Activated T-helper 2 cell treated with anti-CD3 and anti-CD28 coated beads, Interferon-gamma antibody, Interleukin-2, Interleukin-4, amounts not matched to agents 10 μg/mL and 5 μg/mL and 100 μg/mL, durations not matched to agents 14 hours and 24 hours and 36 hours (primary cell): ENCODE results near the gene FBXO39. TPM values are rescaled to one million over a fixed set of nuclear protein-coding genes. Genes with fewer than 3 reads are reported as not detected.
"Not testable (repeated sequence)": the region's sequence is repeated elsewhere in the genome, so short reads cannot be mapped to it uniquely, and the experiment has no call there.

Experiments
- DNase-seq: peaks from one replicate; pipeline ENCODE4 v3.0.0; 2021; ENCODE audit warnings: low spot score
- H3K27ac Mint-ChIP-seq: one replicate; pipeline ENCODE4 v1.8.0; 2021; ENCODE audit warnings: mixed read lengths
- H3K27me3 Mint-ChIP-seq: one replicate; pipeline ENCODE4 v1.8.0; 2021; ENCODE audit warnings: low read depth, mixed read lengths
- H3K36me3 Mint-ChIP-seq: one replicate; pipeline ENCODE4 v1.8.0; 2021; ENCODE audit warnings: low read depth, mixed read lengths
- H3K4me1 Mint-ChIP-seq: one replicate; pipeline ENCODE4 v1.8.0; 2021; ENCODE audit warnings: low read depth, mixed read lengths
- H3K4me3 Mint-ChIP-seq: one replicate; pipeline ENCODE4 v1.8.0; 2021; ENCODE audit warnings: low read depth, mild to moderate bottlenecking, moderate library complexity, mixed read lengths
- H3K9me3 Mint-ChIP-seq: one replicate; pipeline ENCODE4 v1.8.0; 2021; ENCODE audit warnings: mixed read lengths
- intact Hi-C: fragments of 100-400 bp; cut with micrococcal nuclease; formaldehyde crosslinking; loops from one replicate; pipeline ENCODE4 v1.15.1; 2023
- total RNA-seq: library from RNA; stranded (reverse); gene quantifications from 2 replicates; pipeline ENCODE4 v1.2.3, GENCODE V29; 2022

The FBXO39 gene
- total RNA-seq, 1 donor from 2014 or later, result not detected

DNA sequence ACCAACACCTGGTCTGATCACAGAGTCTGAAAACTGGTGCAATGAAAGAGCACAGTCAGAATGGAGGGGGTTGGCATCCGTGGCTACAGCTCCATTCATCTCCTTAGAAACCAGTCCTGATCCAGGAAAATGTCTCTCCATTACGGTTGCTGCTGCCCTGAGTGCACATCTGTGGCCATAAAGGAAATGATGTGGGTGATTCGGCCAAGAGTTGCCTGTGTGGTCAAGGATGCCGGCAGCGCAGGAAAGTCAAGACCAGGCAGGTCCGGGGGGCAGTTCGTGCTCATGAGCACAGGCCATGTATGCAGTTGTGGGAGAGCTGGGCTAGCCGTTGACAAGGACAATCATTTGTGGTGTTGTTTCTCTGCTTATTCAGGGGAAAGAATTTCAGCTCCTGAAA, 14.2 kb upstream of the FBXO39 start:
- peaks cover 19% of the 10 kb centered on the region for H3K9me3 Mint-ChIP-seq
- no peak overlapping the region for H3K27ac Mint-ChIP-seq
- H3K4me1 Mint-ChIP-seq, result peaks cover 23% of the 10 kb centered on the region
- H3K36me3 Mint-ChIP-seq, result peaks cover 96% of the 10 kb centered on the region
- H3K4me3 Mint-ChIP-seq, result no peak overlapping the region
- intact Hi-C loops, result no loop called here
- no peak for DNase-seq
- no peaks in the 10 kb centered on the region for H3K27me3 Mint-ChIP-seq

- Mint-ChIP-seq H3K9me3 (peaks cover 75% of the 10 kb centered on the region), H3K36me3 (peaks cover 100% of the 10 kb centered on the region), H3K27me3 (no peaks in the 10 kb centered on the region), H3K4me1 (no peaks in the 10 kb centered on the region), H3K27ac (no peak overlapping the region), H3K4me3 (no peak overlapping the region)
- no peak for DNase-seq
- intact Hi-C loops, result no loop called here
These were observed 7.6 kb upstream of the FBXO39 start for GRCh38 chr17:6768447-6768846.

DNA sequence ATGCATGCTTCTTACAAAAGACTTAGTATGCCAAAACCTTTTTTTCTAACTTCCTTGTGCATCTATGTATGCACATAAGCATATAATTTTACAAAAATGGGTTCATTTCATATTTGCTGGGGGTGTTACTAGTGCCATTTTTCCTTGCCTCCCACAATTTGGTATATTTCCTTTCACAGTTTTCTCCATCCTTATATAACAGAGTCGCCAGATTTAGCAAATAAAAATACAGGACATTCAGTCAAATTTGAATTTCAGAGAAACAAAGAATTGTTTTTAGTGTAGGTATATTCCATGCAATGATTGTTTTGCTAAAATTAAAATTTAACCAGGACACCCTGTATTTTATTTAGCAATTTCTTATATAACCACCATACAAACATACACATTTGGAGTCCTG, 4.0 kb upstream of the FBXO39 start:
- DNase-seq, result no peak
- Mint-ChIP-seq H3K36me3 (peaks cover 86% of the 10 kb centered on the region), H3K27ac (no peak overlapping the region), H3K4me1 (no peaks in the 10 kb centered on the region), H3K9me3 (peaks cover 74% of the 10 kb centered on the region), H3K4me3 (no peak overlapping the region), H3K27me3 (peaks cover 13% of the 10 kb centered on the region)
- intact Hi-C loops, result no loop called here

DNA sequence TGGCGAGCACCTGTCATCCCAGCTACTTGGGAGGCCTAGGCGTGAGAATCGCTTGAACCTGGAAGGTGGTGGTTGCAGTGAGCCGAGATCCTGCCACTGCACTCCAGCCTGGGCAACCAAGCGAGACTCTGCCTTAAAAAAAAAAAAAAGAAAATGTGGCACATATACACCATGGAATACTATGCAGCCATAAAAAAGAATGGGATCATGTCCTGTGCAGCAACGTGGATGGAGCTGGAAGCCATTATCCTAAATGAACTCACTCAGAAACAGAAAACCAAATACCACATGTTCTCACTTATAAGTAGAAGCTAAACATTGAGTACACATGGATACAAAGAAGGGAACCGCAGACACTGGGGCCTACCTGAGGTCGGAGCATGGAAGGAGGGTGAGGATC, 1.1 kb upstream of the FBXO39 start:
- intact Hi-C loops, DNase-seq, H3K27ac Mint-ChIP-seq, H3K4me1 Mint-ChIP-seq, H3K4me3 Mint-ChIP-seq: not testable (repeated sequence)
- H3K9me3 Mint-ChIP-seq, result peaks cover 65% of the 10 kb centered on the region
- peaks cover 60% of the 10 kb centered on the region for H3K36me3 Mint-ChIP-seq
- peaks cover 18% of the 10 kb centered on the region for H3K27me3 Mint-ChIP-seq

GRCh38 chr17:6779411-6779810, 3.4 kb downstream of the FBXO39 start:
- Mint-ChIP-seq H3K4me1 (no peaks in the 10 kb centered on the region), H3K9me3 (peaks cover 60% of the 10 kb centered on the region), H3K4me3 (no peak overlapping the region), H3K36me3 (peaks cover 27% of the 10 kb centered on the region), H3K27ac (no peak overlapping the region), H3K27me3 (peaks cover 39% of the 10 kb centered on the region)
- intact Hi-C loops, result no loop called here
- no peak for DNase-seq

GRCh38 chr17:6780001-6780400, 4.0 kb downstream of the FBXO39 start:
- peaks cover 60% of the 10 kb centered on the region for H3K9me3 Mint-ChIP-seq
- no peak for DNase-seq
- H3K27me3 Mint-ChIP-seq, result peaks cover 37% of the 10 kb centered on the region
- intact Hi-C loops, result no loop called here
- no peaks in the 10 kb centered on the region for H3K4me1 Mint-ChIP-seq
- H3K36me3 Mint-ChIP-seq, result peaks cover 21% of the 10 kb centered on the region
- no peak overlapping the region for H3K4me3 Mint-ChIP-seq
- H3K27ac Mint-ChIP-seq, result no peak overlapping the region

GRCh38 chr17:6780886-6781285, 4.9 kb downstream of the FBXO39 start:
- Mint-ChIP-seq H3K27ac (no peak overlapping the region), H3K27me3 (peaks cover 42% of the 10 kb centered on the region), H3K4me1 (no peaks in the 10 kb centered on the region), H3K9me3 (peaks cover 66% of the 10 kb centered on the region), H3K4me3 (no peak overlapping the region), H3K36me3 (peaks cover 21% of the 10 kb centered on the region)
- intact Hi-C loops, result no loop called here
- no peak for DNase-seq

- Mint-ChIP-seq H3K27me3 (peaks cover 45% of the 10 kb centered on the region), H3K27ac (no peak overlapping the region), H3K4me3 (no peak overlapping the region), H3K9me3 (peaks cover 65% of the 10 kb centered on the region), H3K36me3 (peaks cover 16% of the 10 kb centered on the region), H3K4me1 (no peaks in the 10 kb centered on the region)
- intact Hi-C loops, result no loop called here
- no peak for DNase-seq
These were observed 6.2 kb downstream of the FBXO39 start for GRCh38 chr17:6782244-6782643.

GRCh38 chr17:6786618-6787017, 10.6 kb downstream of the FBXO39 start:
- H3K27ac Mint-ChIP-seq, result no peak overlapping the region
- peaks cover 15% of the 10 kb centered on the region for H3K36me3 Mint-ChIP-seq
- H3K9me3 Mint-ChIP-seq, result peaks cover 46% of the 10 kb centered on the region
- no peak overlapping the region for H3K4me3 Mint-ChIP-seq
- no peaks in the 10 kb centered on the region for H3K4me1 Mint-ChIP-seq
- peaks cover 65% of the 10 kb centered on the region for H3K27me3 Mint-ChIP-seq
- intact Hi-C loops, result no loop called here
- DNase-seq, result no peak

- Mint-ChIP-seq H3K4me3 (no peak overlapping the region), H3K36me3 (peaks cover 9% of the 10 kb centered on the region), H3K9me3 (peaks cover 40% of the 10 kb centered on the region), H3K4me1 (no peaks in the 10 kb centered on the region), H3K27ac (no peak overlapping the region), H3K27me3 (peaks cover 61% of the 10 kb centered on the region)
- intact Hi-C loops, result no loop called here
- no peak for DNase-seq
These were observed 11.2 kb downstream of the FBXO39 start for GRCh38 chr17:6787081-6787693.

DNA sequence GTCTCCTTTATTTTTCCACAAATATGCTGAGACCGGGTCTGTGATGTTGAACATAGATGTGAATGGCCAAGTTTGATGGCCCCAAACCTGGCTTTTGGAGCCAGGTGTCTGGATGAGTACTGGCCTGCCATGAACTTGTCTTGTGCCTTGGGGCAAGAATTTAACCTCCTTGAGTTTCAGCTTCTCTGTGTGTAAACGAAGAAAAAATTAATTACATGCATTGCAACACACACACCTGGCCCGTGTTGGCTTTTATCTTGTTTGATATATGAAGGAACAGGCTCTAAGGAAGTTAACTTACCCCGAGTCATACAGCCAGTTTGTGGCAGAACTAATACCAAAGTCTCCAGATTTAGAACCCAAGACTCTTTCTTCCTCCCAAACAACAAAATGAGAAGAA, 13.1 kb downstream of the FBXO39 start:
- no peak for DNase-seq
- Mint-ChIP-seq H3K4me1 (peaks cover 5% of the 10 kb centered on the region), H3K9me3 (peaks cover 20% of the 10 kb centered on the region), H3K4me3 (no peak overlapping the region), H3K27ac (no peak overlapping the region), H3K36me3 (peaks cover 3% of the 10 kb centered on the region), H3K27me3 (peaks cover 48% of the 10 kb centered on the region)
- intact Hi-C loops, result no loop called here

DNA sequence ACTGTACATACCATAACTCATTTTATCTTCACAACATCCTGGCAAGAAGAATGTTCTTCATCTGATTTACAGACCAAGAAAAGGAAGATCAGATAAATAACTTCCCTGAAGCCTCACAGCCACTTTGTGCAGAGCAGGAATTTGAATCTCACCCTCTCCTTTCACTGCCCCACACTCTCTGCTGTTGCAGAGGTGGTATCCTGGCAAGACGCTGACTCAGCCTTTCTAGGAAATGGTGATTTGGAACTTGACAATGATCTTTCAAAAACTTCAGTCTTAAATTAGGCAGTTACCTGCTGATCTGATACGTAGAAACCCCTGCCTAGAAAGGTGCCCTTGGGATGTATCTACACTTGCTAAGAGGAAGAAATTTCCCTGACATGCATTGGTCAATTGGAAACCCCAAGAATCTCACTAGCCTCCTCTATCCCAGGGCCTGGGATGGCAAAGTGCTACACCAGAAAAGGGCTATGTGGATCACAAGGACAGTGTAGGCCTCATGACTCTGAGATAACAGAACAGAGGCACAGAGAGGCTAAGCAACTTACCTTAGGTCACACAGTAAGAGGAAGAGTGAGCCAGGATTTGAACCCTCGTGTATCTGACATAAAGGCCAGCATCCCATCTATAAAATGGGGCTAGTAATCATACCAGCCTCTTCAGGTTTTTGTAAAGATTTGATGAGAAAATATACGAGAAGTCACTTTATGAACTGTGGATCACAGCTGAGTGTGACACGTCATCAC, 17.9 kb downstream of the FBXO39 start:
- H3K27me3 Mint-ChIP-seq, result peaks cover 35% of the 10 kb centered on the region
- H3K36me3 Mint-ChIP-seq, result no peaks in the 10 kb centered on the region
- H3K4me1 Mint-ChIP-seq, result peaks cover 5% of the 10 kb centered on the region
- H3K27ac Mint-ChIP-seq, result no peak overlapping the region
- H3K9me3 Mint-ChIP-seq, result no peaks in the 10 kb centered on the region
- H3K4me3 Mint-ChIP-seq, result no peak overlapping the region
- DNase-seq, result no peak
- intact Hi-C loops, result no loop called here

GRCh38 chr17:6796017-6796886, 20.2 kb downstream of the FBXO39 start:
- Mint-ChIP-seq H3K4me1 (peaks cover 5% of the 10 kb centered on the region), H3K27me3 (peaks cover 23% of the 10 kb centered on the region), H3K36me3 (no peaks in the 10 kb centered on the region), H3K27ac (no peak overlapping the region), H3K4me3 (no peak overlapping the region), H3K9me3 (no peaks in the 10 kb centered on the region)
- intact Hi-C loops, result no loop called here
- no peak for DNase-seq
